ENCODE results near the gene ERICH6.

GRCh38 chr3:150703299-150703755 lies 393 bp downstream of the ERICH6 start:
- TF ChIP-seq POLR2A (IDR thresholded peaks at IDR 0.05; ENCODE audit: low read depth, low read length): no peak
- peak; percentile 44 for TF ChIP-seq POLR2AphosphoS5 (IDR thresholded peaks at IDR 0.05; ENCODE audit: low read depth, low read length)
